ENCODE measurements around the gene CACNA1A.

Gene CACNA1A

DNA sequence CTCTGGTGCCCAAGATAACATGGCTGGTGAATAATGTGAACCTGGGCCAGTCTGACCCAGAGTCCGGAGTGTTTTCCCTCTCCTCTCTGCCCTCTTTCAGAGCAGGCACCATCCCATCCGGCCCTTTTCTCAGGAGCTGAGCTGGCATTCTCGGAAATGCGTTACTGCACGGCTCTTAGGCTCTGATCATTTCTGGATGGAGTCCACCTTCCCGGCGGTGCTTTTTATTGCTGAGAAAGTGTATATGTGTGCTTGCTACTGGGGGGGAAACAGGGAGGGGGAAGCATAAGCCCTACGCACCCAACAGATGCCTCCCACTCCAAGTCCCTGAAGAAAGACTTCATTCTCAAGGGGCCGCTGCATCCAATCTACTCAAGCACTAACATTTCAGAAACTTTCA is 6.6 kb downstream of the CACNA1A start:
- FAIRE-seq = no peak

DNA sequence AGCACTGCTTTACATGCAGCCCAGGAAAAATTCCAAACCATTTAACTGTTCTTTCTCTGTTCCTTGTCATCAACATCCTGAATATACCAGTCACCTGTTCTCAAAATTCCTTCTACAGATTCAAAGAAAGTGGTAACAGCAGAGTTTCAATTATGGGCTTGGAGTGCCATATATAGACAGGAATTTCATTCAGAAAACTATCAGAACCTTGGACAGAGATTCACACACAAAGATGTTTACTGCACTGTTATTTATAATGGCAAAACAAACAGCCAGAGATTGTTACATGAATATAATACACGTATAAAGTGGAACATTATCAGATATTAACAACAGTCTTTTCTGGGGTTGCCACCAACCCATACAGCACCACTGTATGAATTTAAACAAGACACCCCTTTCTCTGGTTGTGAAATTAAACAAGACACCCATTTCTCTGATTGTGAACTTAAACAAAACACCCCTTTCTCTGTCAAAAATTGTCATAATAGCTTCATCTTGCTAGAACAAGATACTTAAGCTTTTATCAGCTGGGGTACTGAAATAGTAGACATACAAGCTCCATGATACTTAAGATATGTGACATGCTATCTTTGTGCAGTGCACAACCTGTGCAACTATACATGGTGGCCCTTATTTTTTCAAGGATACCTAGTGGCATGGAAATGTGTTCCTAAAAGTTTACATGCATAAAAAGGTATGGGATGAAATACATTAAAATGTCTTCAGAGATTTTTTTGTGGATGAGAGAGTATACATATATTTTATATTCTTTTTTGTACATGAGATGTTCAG is 12.6 kb downstream of the CACNA1A start:
- FAIRE-seq = no peak
- no peak for DNase-seq (ENCODE audit: insufficient read length, low spot score)

More for the DNA sequence above, 6.6 kb downstream of the CACNA1A start:
- no peak for DNase-seq (ENCODE audit: insufficient read length, low spot score)

DNA sequence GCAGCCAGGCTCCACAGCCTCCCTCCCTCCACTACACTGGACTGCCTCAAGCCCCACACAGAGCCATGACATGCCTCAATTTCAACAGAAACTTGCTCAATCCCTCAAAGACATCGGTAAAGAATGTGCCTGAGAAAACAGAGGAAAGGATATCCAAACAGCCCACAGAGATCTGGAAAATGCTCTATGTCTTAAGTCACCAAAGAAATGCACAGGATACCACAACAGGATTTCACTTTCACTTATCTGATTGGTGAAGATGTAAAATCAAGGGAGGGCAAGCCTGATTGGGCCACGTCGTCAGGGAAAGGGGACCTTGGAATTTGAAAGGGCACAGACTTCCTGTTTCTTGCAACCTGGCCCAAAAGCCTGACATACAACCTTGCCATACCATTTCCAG is 14.2 kb downstream of the CACNA1A start:
- DNase-seq (ENCODE audit: insufficient read length, low spot score) (no peak), FAIRE-seq (no peak)

DNA sequence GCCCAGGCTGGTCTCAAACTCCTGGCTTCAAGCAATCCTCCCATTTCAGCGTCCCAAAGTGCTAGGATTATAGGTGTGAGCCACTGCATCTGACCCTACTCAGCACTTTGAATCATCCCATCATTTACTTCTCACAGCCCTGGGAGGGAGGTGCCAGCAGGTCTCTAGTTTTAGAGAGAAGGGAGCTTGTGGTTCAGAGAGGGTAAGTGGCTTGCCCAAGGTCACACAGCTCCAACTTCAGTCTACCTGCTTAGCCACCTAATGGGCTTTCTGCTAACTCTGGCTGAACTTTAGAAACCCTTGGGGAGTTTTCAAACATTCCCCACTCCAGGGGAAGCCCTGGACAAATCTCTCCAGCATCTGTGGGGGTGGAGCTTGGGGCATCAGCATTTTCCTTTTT is 18.3 kb downstream of the CACNA1A start:
- FAIRE-seq (no peak), DNase-seq (ENCODE audit: insufficient read length, low spot score) (no peak)

DNA sequence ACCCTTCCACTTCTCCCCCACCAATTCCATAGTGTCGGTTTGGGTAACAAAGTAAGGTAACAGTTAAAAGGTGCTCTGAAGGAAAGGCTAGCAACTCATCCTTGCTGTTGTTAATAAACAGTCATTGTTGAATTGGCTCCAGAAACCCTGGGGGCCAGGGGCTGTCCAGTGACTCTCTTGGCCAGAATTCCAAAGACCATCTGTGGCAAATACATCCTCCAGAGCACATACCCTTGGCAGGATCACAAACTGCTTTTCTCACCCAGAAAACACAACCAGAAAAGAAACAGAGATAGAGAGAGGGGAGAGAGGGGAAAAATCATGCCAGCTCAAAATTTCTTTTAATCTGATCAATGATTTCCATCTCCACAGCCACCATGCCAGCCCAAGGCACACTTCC is 22.1 kb downstream of the CACNA1A start:
- FAIRE-seq (no peak), DNase-seq (ENCODE audit: insufficient read length, low spot score) (no peak)

DNA sequence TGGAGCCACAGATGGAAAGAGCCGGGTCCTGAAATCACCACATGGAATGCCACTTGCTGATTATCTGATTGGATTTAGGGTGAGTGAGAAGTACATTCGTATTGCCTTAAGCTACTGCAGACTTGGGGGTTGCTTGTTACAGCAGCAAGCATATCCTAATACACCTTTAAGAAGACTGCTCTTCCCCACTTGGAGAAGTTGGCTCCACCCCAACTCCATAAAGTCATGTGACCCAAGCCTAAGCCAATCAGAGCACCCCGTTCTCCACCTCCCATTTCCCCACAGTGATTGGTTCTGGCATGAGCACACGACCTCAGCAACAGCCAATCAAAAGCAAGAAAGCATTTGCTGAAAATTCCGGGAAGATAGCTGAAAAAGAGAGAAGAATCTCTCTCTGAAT is 23.1 kb downstream of the CACNA1A start:
- DNase-seq (ENCODE audit: insufficient read length, low spot score) (no peak), FAIRE-seq (peak; percentile 18)

DNA sequence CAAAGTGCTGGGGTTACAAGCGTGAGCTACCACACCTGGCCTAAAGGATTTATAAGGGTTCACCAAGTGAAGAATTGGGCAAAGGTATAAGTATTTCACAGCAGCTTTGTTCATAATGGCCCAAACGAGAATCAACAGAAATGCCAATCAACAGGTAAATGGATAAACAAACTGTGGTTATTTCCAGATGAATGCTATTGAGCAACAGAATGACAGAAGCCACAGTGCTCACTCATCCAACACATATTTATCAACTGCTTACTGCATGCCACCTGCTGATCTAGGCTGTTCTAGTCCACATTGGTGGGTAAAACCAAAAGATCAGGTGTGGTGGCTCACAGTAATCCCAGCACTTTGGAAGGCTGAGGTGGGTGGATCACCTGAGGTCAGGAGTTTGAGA is 27.7 kb downstream of the CACNA1A start:
- FAIRE-seq (no peak), DNase-seq (ENCODE audit: insufficient read length, low spot score) (no peak)

DNA sequence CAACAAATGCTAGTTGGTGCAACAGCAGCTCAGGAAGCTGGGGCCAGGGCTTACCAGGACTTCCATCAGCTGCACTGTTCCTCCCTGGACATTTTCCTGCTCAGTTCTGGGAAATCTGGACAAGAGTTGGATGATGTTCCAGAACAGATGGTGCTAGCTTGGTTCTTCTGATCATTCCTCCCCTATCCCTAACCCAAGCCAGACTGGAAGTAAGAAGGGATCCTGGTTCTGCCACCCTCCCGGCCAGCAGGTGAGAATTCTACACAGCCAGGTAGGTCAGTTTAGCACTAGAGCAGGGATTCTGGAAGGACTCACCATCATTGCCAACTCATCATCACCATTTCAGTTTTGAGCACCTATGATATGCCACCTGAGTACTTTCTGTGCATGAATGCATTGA is 30.2 kb downstream of the CACNA1A start:
- no peak for FAIRE-seq

DNA sequence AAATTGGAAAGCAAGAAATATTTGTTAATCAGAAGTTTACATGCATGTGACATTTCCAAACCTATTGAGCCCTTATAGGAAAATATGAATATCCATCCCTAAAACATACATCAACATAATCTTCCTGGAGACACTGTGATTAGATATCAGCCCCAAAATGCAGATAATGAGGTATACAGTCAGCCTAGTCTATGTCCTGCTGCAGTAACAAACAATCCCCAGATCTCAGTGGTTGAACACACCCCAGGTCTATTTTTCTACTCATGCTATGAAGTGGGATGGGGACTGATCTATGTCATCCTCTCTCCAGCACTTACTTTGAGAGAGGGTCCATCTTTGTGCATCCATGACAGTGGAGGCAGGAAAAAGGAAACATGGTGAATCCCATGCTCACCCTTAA is 31.2 kb downstream of the CACNA1A start:
- DNase-seq (ENCODE audit: insufficient read length, low spot score) = no peak
- FAIRE-seq = no peak

More for the DNA sequence above, 30.2 kb downstream of the CACNA1A start:
- DNase-seq (ENCODE audit: insufficient read length, low spot score) = no peak

DNA sequence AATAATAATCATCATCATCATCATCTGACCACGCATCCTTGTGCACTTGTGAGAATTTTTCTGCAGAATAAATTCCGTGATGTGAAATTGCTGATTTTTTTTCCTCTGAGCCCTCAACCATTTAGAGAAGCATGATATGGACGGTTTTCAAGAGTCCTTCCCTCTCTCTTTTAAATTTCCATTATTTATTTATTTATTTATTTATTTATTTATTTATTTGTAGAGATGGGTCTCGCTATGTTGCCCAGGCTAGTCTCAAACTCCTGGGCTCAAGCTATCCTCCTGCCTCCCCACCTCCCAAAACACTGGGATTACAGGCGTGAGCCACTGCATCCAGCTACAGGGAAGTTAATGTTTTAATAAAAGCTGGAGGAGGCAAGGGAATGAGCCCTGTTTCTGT is 39.6 kb downstream of the CACNA1A start:
- DNase-seq (ENCODE audit: insufficient read length, low spot score) (no peak), FAIRE-seq (no peak)

DNA sequence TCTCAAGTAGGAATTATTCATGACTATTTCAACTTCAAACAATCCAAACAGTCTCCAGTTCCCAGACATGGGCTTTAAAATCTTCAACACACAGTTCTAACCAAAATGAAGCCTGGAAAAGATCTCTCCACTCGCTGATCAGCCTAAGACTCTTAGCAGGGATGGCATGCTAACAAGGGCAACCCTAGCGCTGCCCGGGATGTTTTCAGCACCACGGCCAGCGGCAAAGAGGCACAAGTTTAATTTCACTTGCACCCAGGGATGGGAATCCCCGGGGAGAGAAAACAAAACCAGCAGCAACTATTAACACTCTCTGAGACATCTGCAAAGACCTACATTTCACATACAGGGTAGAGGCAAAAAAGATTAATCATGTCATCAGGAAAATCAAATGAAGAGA is 43.0 kb downstream of the CACNA1A start:
- no peak for FAIRE-seq
- DNase-seq (ENCODE audit: insufficient read length, low spot score) = no peak

DNA sequence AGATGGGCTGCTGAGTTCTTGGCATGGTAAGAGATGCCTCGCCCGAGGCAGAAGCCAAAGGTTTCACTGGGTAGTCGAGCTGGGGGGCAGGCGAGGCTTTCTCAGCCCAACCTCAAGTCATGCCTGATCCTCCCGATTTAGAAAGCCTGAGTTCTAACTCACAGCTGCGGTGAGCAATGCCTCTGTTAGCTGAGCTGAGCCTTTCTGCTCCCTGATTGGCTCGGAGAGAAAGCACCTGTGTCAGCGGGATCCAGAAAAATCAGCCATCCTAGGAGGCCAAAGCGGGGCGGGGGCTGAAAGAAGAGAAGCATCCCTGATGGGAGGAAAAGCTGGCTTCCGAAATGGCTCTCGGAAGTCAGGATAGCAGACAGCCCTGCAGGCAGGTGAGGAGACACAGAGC is 44.7 kb downstream of the CACNA1A start:
- DNase-seq (ENCODE audit: insufficient read length, low spot score) (no peak), FAIRE-seq (no peak)

DNA sequence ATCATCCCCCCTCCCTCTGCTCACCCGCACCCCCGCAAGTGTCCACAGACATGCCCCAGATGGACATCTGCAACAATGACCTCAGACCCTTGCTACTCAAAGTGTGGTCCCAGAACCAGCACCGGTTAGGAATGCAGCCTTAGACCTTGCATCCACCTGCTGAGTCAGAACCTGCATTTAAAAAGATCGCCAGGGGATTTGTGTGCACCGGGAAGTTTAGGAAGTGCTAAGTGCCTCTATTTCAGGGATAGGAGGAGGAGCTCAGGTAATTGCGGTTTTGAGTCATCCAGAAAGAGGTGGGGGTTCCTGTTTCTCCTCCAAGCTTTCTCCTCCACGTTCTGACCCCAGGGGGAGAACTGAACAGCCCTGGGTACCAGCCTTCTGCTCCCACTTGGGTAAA is 46.2 kb downstream of the CACNA1A start:
- FAIRE-seq (no peak), DNase-seq (ENCODE audit: insufficient read length, low spot score) (no peak)

DNA sequence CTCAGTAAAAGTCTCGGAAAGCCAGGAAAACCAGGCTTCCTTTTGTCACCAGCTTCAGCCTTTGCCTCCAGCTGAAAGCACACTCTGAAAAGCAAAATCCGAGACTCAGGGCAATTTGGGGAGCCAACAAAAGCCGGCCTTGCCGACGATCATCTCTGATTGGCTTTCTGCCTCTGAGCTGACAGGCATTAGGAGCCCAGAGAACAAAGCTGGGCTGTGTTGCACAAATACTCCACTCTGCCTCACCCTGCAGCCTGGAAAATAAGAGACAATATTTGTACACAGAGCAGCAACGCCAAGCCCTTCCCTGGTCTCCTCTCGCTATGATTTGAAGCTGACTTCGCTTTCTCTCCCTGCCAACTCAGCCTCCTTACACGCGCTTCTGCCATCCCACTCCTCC is 46.9 kb downstream of the CACNA1A start:
- DNase-seq (ENCODE audit: insufficient read length, low spot score) (no peak), FAIRE-seq (no peak)

DNA sequence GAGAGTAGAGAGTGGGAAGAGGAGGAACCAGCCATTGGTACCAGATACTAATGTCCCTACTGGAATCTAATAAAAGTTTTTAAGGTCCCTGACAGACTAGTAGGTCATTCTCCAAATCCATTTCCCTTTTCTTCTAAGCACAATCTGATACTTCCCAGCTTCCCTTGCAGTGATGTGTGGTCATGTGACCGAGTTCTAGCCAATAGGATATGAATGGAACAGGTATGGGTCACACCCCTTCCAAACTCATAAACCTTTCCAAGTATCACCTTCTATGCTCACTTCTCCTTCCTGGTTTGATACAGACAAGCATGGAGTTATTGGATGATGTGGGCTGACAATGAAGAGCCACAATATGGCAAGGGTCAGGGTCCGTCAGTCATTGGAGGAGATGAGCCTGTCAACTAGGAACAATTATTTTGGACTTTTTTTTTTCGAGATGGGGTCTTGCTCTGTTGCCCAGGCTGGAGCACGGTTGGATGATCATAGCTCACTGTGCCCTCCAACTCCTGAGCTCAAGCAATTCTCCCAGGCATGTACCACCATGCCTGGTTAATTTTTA is 54.8 kb downstream of the CACNA1A start:
- DNase-seq (ENCODE audit: insufficient read length, low spot score) = no peak

DNA sequence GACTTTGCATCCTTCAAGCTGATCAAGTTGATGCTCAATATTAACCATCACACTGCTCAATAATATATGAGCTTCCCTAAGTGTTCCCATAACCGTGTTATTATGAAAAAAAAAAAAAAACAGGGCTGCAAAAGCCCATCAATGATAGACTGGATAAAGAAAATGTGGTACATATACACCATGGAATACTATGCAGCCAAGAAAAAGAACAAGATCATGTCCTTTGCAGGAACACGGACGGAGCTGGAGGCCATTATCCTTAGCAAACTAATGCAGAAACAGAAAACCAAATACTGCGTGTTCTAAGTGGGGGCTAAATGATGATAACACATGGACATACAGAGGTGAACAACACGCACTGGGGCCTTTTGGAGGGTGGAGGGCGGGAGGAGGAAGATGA is 58.3 kb downstream of the CACNA1A start:
- DNase-seq (ENCODE audit: insufficient read length, low spot score) (no peak), FAIRE-seq (no peak)

More for the DNA sequence above, 54.8 kb downstream of the CACNA1A start:
- no peak for FAIRE-seq

DNA sequence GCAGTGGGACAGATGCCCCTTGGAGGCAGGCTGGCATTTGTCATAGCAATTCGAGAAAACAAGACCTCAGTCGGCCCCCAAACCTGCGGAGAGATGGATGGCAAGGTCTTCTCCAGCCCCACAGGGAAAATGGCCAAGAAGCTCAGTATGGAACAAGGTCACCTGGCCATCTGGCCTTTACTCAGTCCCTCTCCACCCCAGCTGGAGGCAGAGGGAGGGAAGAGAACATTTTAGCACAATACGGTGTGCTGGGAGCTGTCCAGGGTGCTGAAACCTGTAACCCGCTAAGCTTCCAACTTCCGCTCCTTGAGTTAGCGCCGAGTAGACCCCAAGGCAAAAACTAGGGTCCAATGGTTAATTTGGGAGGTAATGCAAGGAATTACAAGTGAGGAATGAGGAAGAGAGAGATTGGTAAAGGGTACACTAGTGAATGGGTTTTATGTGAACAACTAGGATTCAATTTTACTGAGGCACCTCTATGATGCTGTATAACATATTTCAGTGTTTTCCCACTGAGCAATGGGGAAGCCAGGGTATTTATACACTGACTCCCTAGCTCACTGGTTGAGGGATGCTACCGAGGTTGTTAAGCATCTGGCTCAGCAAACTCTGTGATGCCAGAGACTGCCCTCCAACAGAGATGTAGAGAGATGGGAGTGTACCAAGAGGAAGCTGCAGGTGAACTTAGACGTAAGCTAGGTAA is 64.3 kb downstream of the CACNA1A start:
- FAIRE-seq (no peak), DNase-seq (ENCODE audit: insufficient read length, low spot score) (peak; percentile 45)

DNA sequence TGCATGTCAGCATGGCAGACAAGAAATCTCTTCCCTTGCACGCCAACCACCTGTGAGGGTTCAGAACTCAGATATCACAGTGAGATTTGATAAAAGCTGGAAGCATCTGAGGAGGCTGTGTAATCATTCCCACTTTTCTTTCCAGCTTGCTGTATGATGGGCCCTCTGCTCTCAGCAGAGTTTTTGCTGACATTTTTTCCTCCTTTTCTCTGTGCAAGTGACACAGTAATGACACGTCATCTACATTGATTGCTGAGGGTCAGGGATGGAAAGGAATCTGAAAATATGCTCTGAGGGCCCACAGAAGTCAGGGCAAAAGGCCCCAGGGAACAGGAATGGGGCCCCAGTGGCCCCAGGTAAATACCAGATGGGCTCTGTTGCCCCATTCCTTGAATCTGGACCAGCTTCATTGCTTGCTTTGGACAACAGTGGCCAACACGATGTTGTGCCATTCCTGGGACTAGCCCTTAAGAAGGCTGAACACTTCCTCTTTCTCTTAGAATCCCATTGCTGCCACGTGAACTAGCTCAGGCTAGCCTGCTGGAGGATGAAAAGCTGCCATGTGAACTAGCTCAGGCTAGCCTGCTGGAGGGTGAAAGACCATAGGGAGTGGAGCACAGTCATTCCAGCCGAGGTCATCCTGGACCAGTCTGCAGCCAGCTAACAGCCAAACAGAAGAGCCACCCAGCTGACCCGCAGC is 68.2 kb downstream of the CACNA1A start:
- no peak for DNase-seq (ENCODE audit: insufficient read length, low spot score)

DNA sequence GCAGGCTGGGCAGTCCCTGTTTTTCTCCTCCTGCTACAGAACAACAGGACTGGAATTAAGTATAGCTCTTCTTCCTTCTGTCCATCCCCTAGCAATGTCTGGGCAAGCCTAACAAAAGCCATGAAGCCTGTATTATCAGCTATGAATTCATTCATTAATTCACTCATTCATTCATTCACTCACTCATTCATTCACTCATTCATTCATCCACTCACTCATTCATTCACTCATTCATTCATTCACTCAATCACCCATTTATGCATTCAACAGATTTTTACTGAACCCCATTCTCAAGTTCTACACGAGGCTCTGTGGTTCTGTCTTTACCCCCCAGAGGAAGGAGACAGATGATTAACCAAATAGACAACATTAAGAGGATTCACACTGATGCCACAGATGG is 69.9 kb downstream of the CACNA1A start:
- FAIRE-seq = no peak
- DNase-seq (ENCODE audit: insufficient read length, low spot score) = no peak

More for the DNA sequence above, 68.2 kb downstream of the CACNA1A start:
- FAIRE-seq = no peak

DNA sequence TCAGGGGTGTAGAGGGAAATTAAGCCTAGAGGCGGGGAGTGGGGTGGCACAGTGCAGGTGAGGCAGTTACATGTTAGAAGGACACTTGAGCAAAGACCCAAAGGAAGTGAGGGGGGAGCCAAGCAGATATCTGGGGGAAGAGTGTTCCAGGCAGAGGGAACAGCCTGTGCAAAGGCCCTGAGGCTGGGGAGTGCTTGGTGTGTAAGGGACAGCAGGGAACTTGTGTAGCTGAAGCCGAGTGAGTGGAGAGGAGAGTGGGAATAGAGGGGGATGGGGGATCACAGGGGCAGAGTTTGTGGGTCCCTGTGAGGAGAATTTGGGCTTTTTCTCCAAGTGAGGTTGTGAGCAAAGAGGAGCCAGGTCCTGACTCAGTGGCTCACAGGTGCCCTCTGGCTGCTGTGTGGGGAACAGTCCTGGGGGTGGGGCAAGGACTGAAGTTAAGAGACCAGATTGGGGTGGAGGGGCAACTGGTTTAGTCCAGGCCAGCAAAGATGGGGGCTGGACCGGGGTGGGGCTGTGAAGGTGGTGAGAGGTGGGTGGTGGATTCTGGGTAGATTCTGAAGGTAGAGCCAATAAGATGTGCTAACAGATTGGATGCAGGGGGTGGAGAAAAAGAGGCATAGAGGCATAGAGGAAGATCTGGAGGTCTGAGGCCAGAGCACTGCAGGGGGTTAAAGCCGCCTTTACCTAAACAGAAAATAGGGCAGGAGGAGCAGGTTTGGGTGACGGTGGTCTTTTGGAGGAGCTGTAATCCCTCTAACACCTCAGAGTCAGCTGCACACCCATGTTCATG is 75.3 kb downstream of the CACNA1A start:
- peak; percentile 90 for FAIRE-seq

DNA sequence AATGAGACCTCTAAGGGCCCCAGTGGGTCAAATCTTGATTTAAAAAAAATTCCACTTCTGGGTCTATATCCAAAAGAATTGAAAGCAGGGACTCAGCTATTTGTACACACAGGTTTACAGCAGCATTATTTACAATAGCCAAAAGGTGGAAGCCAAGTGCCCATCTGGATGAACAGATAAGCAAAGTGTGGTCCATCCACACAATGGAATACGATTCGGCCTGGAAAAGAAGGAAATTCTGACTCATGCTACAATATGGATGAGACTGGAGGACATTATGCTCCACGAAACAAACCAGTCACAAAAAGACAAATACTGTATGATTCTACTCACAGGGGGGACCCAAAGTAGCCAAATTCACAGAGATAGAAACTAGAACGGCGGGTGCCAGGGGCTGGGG is 76.7 kb downstream of the CACNA1A start:
- DNase-seq (ENCODE audit: insufficient read length, low spot score) (no peak), FAIRE-seq (no peak)

More for the DNA sequence above, 75.3 kb downstream of the CACNA1A start:
- peak; percentile 27 for DNase-seq (ENCODE audit: insufficient read length, low spot score)

All from GM19239 (cell line).